GM12878 (cell line): ENCODE data around the gene SEC24C. TPM values are rescaled to one million over a fixed set of nuclear protein-coding genes. Genes with fewer than 3 reads are reported as not detected.

Source experiments
- ATAC-seq: fragments of 200-7000 bp; cut with Tn5 transposase; 3 replicates; pipeline ENCODE4 v1.9.1; 2020; ENCODE audit warnings: mild to moderate bottlenecking, moderate library complexity
- BruUV-seq: library from RNA; stranded (reverse); fragments of 400-500 nt; replicated peaks from 2 replicates; lab custom pipeline; 2021; lab: Mats Ljungman, UMichigan
- CTCF ChIA-PET: fragments of 300-600 bp; sonication (Branson Sonifier 250); formaldehyde crosslinking; extraction: SDS; loops from one replicate; lab custom pipeline; 2021; ENCODE audit warnings: inconsistent platforms; lab: Yijun Ruan, JAX
- POLR2A ChIA-PET: fragments of 350-600 bp; formaldehyde crosslinking; extraction: SDS; loops from one replicate; lab custom pipeline; 2021; ENCODE audit warnings: inconsistent platforms; lab: Charles Lee
- RAD21 ChIA-PET: fragments of 300-600 bp; sonication (Branson Sonifier 250); formaldehyde crosslinking; loops from one replicate; lab custom pipeline; 2023; ENCODE audit warnings: antibody characterized with exemption; ENCODE audit not compliant: unreplicated experiment; lab: Charles Lee
- SMC1A ChIA-PET: fragments of 300-600 bp; sonication (Branson Sonifier 250); formaldehyde crosslinking; loops from one replicate; lab custom pipeline; 2023; ENCODE audit not compliant: unreplicated experiment, uncharacterized antibody; lab: Charles Lee
- DNase-seq: peaks from one replicate; pipeline ENCODE4 v3.0.0-alpha.2; 2011; ENCODE audit warnings: low read depth, low spot score
- FAIRE-seq: peaks from 3 replicates; lab custom pipeline; 2011; peaks lifted over from hg19 to GRCh38; lab: Jason Lieb, UNC
- H2AFZ ChIP-seq: 2 replicates; pipeline ENCODE4 v1.6.0; 2011; ENCODE audit warnings: low read depth, low read length, control low read depth; ENCODE audit not compliant: control insufficient read depth
- H3K27ac ChIP-seq: 2 replicates; pipeline ENCODE4 v1.5.1; 2011; ENCODE audit warnings: control low read depth; ENCODE audit not compliant: control insufficient read depth, insufficient read depth
- H3K27me3 ChIP-seq, 2 experiments: replicated peaks in 1 of 2; 2 replicates each; pipeline versions ENCODE4 v1.6.0 to v1.6.1; 2011; ENCODE audit warnings: low read length in 1 of 2; ENCODE audit not compliant: control insufficient read depth in 2 of 2, insufficient read depth in 2 of 2
- H3K36me3 ChIP-seq, 2 experiments: 2 replicates each; pipeline ENCODE4 v1.5.1; 2011; ENCODE audit warnings: low read length in 1 of 2; ENCODE audit not compliant: control insufficient read depth in 2 of 2, insufficient read depth in 2 of 2
- H3K4me1 ChIP-seq: 2 replicates; pipeline ENCODE4 v1.6.1; 2011; ENCODE audit warnings: mild to moderate bottlenecking, low read length, moderate library complexity, mixed read lengths; ENCODE audit not compliant: control insufficient read depth, insufficient read depth
- H3K4me2 ChIP-seq: 2 replicates; pipeline ENCODE4 v1.6.0; 2011; ENCODE audit warnings: control low read depth; ENCODE audit not compliant: control insufficient read depth, insufficient read depth
- H3K4me3 ChIP-seq: fragments of 200-600 bp; sonication (generic); 2 replicates; pipeline ENCODE4 v1.5.1; 2016
- H3K79me2 ChIP-seq: 2 replicates; pipeline ENCODE4 v1.6.0; 2011; ENCODE audit warnings: low read length; ENCODE audit not compliant: control insufficient read depth, insufficient read depth
- H3K9ac ChIP-seq: 2 replicates; pipeline ENCODE4 v1.8.0; 2011; ENCODE audit warnings: low read length, control low read depth, mixed read lengths; ENCODE audit not compliant: control insufficient read depth, insufficient read depth
- H3K9me3 ChIP-seq: replicated peaks from 3 replicates; pipeline ENCODE4 v1.5.1; 2011; ENCODE audit warnings: mild to moderate bottlenecking, low read length; ENCODE audit not compliant: control insufficient read depth, insufficient read depth
- H4K20me1 ChIP-seq: 2 replicates; pipeline ENCODE4 v1.6.0; 2011; ENCODE audit not compliant: control insufficient read depth, insufficient read depth
- IKZF1 ChIP-seq: fragments of 450-650 bp; conservative IDR thresholded peaks from 2 replicates; pipeline ENCODE4 v1.6.1; 2017; ENCODE audit warnings: antibody characterized with exemption, mild to moderate bottlenecking
- NR2C2 ChIP-seq: IDR thresholded peaks from 2 replicates; pipeline ENCODE4 v1.6.1; 2011; ENCODE audit warnings: borderline replicate concordance, low read depth; ENCODE audit not compliant: control insufficient read depth, insufficient read length
- POLR2A ChIP-seq: IDR thresholded peaks from 2 replicates; pipeline ENCODE4 v1.6.1; 2011; ENCODE audit warnings: low read depth, mild to moderate bottlenecking, low read length
- POLR2AphosphoS5 ChIP-seq: IDR thresholded peaks from 2 replicates; pipeline ENCODE4 v1.6.1; 2011; ENCODE audit warnings: mild to moderate bottlenecking, low read length, inconsistent platforms
- SMAD5 ChIP-seq: IDR thresholded peaks from 2 replicates; pipeline ENCODE4 v1.6.1; 2016; ENCODE audit warnings: antibody characterized with exemption, low read depth
- TAF1 ChIP-seq: IDR thresholded peaks from 2 replicates; pipeline ENCODE4 v1.6.1; 2011; ENCODE audit warnings: mild to moderate bottlenecking, low read depth, low read length, borderline replicate concordance
- WGBS: methylation state at CpG from one replicate; pipeline ENCODE4 v1.1.6; 2016; ENCODE audit warnings: low lambda C conversion rate; ENCODE audit not compliant: insufficient replicate concordance, insufficient coverage; ENCODE audit errors: missing lambda C conversion rate; 5-methylcytosine and 5-hydroxymethylcytosine counted together
- in situ Hi-C: fragments of 300-500 bp; cut with MboI; formaldehyde crosslinking; loops from 9 replicates; pipeline ENCODE4 v1.14.3; 2018; ENCODE audit warnings: mixed read lengths
- intact Hi-C: fragments of 100-400 bp; cut with micrococcal nuclease; formaldehyde crosslinking; loops from one replicate; pipeline ENCODE4 v1.14.2; 2022; ENCODE audit not compliant: unreplicated experiment
- polyA plus RNA-seq, 11 experiments: library from polyadenylated mRNA; depleted of rRNA in 4 of 11; unstranded in 6 of 11; stranded (reverse) in 5 of 11; fragments of >200 nt; fragmentation: Nextera tagmentation in 4 of 11; fragmentation: Illumina TruSeq in 1 of 11; extraction: Ambion mirVana in 4 of 11; extraction: Trizol in 1 of 11; gene quantifications; 1 replicate in 1 of 11; 2 replicates in 10 of 11; pipeline versions ENCODE4 v1.2.1 to v1.2.3, GENCODE V29; 2011 to 2016; ENCODE audit warnings: inconsistent platforms in 2 of 11, missing spikeins in 2 of 11, low read depth in 1 of 11
- total RNA-seq, 4 experiments: library from RNA; depleted of rRNA in 3 of 4; stranded (reverse); fragments of >200 nt in 3 of 4; fragmentation: Illumina TruSeq in 1 of 4; extraction: Trizol in 1 of 4; gene quantifications; 2 replicates each; pipeline versions ENCODE4 v1.2.1 to v1.2.3, GENCODE V29; 2013 to 2021

Gene SEC24C
- total and polyA plus RNA-seq, 10 of the 15 experiments (the other 5 are each of a cell fraction or from before 2014, with no cell fraction given): 12.7 to 117 (median 73.8) TPM

DNA sequence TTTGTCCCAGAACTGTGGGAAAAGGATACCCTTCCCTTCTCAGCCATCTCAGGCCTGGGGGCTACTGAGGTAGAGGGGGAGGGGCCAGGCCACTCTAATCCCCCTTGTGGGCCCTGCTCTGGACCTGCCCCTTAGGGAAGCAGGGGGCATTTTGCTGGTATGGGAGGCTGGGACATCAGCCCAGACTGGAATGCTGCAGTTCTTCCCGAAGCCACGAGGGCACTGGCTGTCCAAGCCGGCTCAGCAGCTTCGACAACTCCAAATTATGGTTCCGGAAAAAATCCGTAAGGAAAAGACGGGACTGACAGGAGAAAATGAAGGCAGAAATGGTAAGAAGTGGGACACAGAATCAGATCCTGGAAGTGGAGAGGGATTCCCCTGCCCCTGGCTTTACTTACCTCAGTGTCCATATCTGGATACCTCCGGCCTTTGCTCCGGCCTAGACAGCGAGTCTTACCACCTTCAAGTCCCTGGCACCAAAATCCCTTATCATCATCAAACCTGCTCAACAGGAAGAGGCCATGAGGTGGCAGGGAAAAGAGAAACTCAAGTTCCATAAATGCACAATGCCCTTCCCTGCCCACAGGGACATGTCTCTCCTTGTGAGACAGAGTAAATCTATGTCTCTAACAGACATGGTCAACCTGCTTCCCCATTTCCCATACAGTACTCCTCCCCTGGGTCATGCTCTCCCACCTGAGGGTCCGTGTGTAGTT, 58.3 kb downstream of the SEC24C start:
- TF ChIP-seq NR2C2: no peak
- no peak for TF ChIP-seq SMAD5
- 0 out of 2 replicates have a peak, but pooled peaks have one; percentile 10 for TF ChIP-seq POLR2AphosphoS5
- no peak for TF ChIP-seq TAF1
- TF ChIP-seq IKZF1: 0 out of 2 replicates have a peak, but pooled peaks have one; percentile 14
- TF ChIP-seq POLR2A: peak; percentile 29; the same call in 1 of the 2 replicates
- FAIRE-seq (no peak), ATAC-seq (no peak), DNase-seq (no peak)
- Histone ChIP-seq H3K9me3 (no peaks in the 10 kb centered on the region), H3K36me3 (peaks cover 19 to 31% of the 10 kb centered on the region in 2 experiments; a peak in 3 of 4 replicates), H3K4me2 (no peak overlapping the region), H3K4me3 (no peak overlapping the region), H3K4me1 (peaks cover 25% of the 10 kb centered on the region), H3K79me2 (peaks cover 7% of the 10 kb centered on the region), H3K9ac (no peak overlapping the region), H3K27ac (peak overlapping the region; percentile 97; the same call in 1 of the 2 replicates), H2AFZ (no peak overlapping the region), H3K27me3 (no peaks in the 10 kb centered on the region), H4K20me1 (no peaks in the 10 kb centered on the region)
- POLR2A ChIA-PET: interaction anchor here (3.5 kb wide), 1 partner anchor 30 kb away, joined by 13 read pairs; a partner anchor contains a TSS
- intact Hi-C loops (no loop called here), in situ Hi-C loops (no loop called here)
- no TSS peak for BruUV-seq
- SMC1A ChIA-PET: interaction anchor here (1.6 kb wide), 1 partner anchor 63 kb away, joined by 4 read pairs; no protein-coding TSS in a partner anchor
- CTCF ChIA-PET: interaction anchor here (4.0 kb wide), 1 partner anchor 29 kb away, joined by 19 read pairs; a partner anchor contains a TSS
- RAD21 ChIA-PET: no interaction called here
- 94% methylated on average over 11 of the region's 11 CpGs for WGBS
